ENCODE measurements around the gene LMO1.

DNA sequence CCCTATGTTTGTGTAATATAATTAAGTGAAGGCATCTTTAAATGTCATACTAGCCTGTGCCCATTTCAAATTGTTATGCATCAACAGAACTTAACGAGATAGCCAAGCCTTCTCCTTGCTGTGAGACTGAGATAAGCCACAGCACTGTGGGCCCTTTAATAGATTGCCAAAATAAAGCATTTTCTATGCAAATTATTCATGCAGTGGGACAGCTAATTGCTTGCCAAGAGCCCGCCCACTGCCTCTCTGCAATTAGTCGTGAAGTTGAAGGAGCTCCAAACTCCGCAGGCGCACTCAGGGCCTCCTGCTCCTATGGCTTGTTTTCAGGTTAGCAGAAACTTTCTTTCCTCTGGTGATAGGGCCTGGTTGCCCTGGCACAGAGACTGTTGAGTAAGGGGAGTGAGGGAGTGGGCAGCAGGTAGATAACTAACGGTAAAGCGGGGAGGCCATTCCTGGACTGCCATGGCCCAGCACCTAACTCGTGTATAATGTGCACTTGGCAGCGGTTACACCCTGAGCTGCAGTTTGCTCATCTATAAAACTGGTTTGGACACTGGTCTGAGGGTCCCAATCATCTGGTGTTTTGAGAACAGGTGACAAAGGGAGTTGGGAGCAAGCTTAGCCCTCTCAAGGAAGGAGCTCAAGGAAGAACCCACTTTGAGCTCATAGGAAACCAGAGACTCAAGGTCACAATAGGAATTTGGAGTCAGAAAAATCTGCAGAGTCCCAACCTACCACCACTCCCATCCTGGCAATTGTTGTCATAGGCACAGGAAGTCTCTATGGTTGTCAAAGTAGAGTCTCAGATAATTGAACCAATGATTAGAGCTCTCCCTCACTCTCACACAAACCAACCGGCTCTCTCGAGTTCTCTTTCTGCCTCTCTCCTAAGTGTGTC is 60.9 kb downstream of the LMO1 start:
- no peak for TF ChIP-seq EP300 (IDR thresholded peaks at IDR 0.05)
- TF ChIP-seq, protein P1, sequence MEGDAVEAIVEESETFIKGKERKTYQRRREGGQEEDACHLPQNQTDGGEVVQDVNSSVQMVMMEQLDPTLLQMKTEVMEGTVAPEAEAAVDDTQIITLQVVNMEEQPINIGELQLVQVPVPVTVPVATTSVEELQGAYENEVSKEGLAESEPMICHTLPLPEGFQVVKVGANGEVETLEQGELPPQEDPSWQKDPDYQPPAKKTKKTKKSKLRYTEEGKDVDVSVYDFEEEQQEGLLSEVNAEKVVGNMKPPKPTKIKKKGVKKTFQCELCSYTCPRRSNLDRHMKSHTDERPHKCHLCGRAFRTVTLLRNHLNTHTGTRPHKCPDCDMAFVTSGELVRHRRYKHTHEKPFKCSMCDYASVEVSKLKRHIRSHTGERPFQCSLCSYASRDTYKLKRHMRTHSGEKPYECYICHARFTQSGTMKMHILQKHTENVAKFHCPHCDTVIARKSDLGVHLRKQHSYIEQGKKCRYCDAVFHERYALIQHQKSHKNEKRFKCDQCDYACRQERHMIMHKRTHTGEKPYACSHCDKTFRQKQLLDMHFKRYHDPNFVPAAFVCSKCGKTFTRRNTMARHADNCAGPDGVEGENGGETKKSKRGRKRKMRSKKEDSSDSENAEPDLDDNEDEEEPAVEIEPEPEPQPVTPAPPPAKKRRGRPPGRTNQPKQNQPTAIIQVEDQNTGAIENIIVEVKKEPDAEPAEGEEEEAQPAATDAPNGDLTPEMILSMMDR (IDR thresholded peaks at IDR 0.05), result no peak
- no peak for TF ChIP-seq POLR2A (IDR thresholded peaks at IDR 0.05)
